Erythroblast (primary cell): Measurements from ENCODE around the gene C19orf12.

ENCODE experiments used
- DNase-seq, 2 experiments: peaks; one replicate each; lab custom pipeline; 2025; lab: John Stamatoyannopoulos, UW
- GATA1 ChIP-seq: IDR thresholded peaks from 2 replicates; pipeline ENCODE4 v1.6.1; 2011; ENCODE audit warnings: low read depth, mild to moderate bottlenecking, control low read depth, low read length, moderate library complexity
- POLR2A ChIP-seq: IDR thresholded peaks from 2 replicates; pipeline ENCODE4 v1.6.1; 2011; ENCODE audit warnings: mild to moderate bottlenecking, low read length

C19orf12 gene

DNA sequence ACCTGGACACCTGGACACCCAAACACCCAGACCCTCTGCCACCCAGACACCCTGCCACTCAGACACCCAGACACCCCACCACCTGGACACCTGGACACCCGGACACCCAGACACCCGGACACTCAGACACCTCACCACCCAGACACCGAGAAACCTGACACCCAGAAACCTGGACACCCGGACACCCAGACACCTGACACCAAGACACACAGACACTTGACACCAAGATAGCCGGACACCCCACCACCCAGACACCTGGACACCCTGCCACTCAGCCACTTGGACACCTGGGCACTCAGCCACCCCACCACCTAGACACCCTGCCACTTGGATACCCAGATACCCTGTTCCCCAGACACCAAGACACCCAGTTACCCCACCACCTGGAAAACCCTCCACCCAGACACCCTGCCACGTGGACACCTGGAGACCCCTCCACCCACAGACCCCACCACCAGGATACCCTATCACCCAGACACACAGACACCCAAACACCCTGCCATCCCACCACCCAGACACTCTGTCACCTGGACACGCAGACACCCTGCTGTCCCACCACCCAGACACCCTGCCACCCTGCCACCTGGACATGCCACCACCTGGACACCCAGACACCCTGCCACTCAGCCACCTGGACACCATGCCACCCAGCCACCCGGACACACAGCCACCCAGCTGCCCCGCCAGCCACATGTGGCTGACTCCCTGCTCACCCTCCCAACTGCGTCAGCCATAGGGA lies 17.4 kb downstream of the C19orf12 start:
- TF ChIP-seq POLR2A (no peak), GATA1 (no peak)
- DNase-seq: no peak

DNA sequence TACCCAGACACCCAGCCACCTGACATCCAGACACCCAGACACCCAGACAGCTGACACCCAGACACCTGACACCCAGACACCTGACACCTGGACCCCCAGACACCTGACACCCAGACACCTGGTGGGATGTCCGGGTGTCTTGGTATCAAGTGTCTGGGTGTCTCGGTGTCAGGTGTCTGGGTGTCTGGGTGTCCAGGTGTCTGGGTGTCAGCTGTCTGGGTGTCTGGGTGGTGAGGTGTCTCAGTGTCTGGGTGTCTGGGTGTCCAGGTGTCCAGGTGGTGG lies 18.6 kb downstream of the C19orf12 start:
- DNase-seq: no peak
- TF ChIP-seq POLR2A (no peak), GATA1 (no peak)

DNA sequence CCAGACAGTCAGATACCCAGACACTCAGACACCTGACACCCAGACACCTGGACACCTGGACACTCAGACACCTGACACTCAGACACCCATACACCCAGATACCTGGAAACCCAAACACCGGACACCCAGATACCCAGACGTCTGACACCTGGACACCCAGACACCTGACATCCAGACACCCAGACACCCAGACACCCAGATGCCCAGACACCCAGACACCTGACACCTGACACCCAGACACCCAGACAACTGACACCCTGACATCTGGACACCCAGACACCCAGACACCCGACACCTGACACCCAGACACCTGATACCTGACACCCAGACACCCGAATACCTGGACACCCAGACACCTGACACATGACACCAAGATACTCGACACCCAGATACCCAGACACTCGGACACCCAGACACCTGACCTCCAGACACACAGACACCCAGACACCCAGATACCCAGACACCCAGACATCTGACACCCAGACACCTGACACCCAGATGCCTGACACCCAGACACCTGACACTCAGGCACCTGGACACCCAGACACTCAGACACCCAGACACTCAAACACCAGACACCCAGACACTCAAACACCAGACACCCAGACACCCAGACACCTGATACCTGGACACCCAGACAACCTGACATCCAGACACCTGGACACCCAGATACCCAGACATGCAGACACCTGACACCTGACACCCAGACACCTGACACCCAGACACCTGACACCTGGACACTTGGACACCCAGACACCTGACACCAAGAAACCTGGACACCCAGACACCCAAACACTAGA lies 19.1 kb downstream of the C19orf12 start:
- no peak for TF ChIP-seq GATA1
- no peak for TF ChIP-seq POLR2A
- no peak for DNase-seq

DNA sequence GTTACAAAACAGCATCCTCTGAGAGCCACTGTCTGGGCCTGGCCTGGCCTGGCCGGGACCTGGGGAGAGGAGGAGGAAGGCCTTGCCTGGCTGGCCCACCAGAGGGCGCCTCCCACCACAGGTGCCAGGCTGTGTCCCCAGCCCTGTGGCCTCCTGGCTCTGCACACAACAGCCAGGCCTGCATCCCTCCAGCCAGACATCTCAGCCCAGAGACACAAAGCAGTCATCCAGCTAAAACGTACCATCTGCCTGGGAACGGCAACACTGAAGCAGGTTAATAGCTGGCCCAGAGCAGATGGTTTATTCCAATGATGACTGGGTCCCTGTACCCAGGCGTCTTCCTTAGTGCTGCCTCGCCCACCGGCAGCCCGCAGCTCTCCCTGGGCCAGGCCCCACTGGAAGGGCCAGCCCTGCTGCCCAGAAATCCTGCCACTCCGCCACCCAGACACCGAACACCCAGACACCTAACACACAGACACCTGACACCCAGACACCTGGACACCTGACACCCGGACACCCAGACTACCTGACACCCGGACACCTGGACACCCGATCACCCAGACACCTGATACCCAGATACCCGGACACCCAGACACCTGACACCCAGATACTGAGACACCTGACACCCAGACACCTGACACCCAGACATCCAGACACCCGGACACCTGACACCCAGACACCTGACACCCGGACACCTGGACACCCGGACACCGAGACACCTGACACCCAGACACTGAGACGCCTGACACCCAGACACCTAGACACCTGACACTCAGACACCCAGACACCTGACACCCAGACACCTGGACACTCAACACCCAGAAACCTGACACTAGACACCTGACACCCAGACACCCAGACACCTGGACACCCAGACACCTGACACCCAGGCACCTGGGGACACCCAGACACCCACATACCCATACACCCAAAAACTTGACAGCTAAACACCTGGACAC lies 20.1 kb downstream of the C19orf12 start:
- TF ChIP-seq POLR2A: no peak
- TF ChIP-seq GATA1: no peak
- peak; percentile 64 to 66 for DNase-seq

DNA sequence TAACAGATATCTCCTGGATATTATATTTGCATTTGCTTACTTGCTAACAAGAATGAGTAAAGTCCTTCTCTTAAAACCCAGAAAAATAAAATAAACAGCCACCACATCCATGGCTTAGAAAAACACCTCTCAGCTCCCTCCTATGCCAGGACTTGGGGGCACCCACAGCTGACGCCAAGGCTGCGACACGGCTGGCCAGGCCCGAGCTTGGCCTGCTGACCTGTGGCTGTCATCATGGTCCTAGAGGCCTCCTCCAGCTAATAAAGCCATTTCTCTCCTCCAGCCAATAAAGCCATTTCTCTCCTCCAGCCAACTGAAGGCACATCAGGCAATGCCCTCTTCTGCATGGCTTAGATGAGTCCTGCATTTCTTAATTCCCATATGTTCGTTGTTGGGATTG lies 20.9 kb downstream of the C19orf12 start:
- no peak for DNase-seq

DNA sequence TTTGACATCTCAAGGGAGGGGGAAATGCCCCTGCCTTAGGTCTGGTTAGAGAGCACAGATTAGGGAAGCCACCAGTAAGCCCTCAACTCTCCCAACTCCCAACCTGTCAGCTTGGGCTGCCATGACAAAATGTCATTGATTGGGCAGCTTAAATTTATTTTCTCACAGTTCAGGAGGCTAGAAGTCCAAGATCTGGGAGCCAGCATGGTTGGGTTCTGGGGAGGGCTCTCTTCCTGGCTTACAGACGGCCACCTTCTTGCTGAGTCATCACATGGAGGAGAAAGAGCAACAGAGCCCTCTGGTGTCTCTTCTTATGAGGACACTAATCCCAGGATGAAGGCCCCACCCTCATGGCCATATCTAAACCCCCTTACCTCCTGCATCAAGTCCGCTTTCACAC lies 24.2 kb downstream of the C19orf12 start:
- TF ChIP-seq GATA1: no peak
- TF ChIP-seq POLR2A: no peak
- DNase-seq: peak; percentile 61 to 68

More for the DNA sequence above, 20.9 kb downstream of the C19orf12 start:
- TF ChIP-seq POLR2A: no peak
- TF ChIP-seq GATA1: no peak

DNA sequence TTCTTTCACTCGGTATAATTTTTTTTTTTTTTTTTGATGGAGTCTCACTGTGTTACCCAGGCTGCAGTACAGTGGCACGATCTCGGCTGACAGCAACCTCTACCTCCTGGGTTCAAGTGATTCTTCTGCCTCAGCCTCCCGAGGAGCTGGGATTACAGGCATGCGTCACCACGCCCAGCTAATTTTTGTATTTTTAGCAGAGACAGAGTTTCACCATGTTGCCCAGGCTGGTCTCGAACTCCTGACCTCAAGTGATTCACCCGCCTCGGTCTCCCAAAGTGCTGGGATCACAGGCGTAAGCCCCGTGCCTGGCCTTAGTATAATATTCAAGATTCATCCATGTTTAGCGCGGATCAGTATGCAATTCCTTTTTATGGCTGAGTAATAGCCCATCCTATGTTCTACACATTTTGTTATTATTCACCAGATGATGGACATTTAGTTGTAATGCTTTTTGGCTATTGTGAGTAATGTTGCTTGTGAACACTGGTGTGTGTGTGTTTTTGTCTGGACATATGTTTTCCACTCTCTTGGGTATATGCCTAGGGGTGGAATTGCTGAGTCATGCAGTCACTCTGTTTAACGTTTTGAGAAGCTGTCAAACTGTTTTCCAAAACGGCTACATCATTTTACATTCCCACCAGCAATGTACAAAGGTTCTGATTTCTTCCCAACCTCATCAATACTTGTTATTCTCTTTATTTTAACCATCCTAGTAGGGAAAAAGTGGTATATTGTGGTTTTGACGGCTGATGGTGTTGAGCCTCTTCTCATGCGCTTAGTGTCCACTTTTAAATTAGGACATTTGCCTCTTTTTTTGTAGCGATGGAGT lies 26.9 kb downstream of the C19orf12 start:
- TF ChIP-seq POLR2A: no peak
- no peak for TF ChIP-seq GATA1
- DNase-seq: peak; percentile 22 to 65

DNA sequence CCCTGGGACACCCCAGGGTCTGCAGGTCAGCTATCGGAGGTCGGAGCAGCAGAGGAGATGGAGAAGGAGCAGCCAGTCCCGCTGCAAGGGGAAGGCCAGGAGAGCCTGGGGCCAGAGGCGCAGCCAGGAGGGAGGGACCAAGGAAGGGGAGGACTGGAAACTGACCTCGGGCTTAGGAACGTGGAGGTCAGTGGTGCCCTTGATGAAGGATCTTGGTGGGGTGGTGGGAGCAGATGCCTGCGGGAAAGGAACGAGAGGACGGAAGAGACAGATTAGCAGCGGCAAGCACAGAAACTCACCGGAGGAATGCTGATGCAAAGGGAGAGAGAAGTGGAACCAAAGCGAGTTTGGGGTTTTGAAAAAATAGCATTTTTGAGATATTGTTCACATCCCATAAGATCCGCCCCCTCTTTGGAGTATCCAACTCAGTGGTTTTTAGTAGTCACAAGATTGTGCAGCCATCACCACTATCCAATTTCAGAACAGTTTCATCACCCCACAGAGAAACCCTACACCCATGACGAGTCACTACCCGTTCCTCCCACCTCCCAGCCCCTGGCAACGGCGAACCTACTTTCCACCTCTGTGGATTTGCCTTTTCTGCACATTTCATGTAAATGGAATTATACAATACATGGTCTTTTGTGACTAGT lies 27.7 kb downstream of the C19orf12 start:
- no peak for TF ChIP-seq GATA1
- no peak for TF ChIP-seq POLR2A

DNA sequence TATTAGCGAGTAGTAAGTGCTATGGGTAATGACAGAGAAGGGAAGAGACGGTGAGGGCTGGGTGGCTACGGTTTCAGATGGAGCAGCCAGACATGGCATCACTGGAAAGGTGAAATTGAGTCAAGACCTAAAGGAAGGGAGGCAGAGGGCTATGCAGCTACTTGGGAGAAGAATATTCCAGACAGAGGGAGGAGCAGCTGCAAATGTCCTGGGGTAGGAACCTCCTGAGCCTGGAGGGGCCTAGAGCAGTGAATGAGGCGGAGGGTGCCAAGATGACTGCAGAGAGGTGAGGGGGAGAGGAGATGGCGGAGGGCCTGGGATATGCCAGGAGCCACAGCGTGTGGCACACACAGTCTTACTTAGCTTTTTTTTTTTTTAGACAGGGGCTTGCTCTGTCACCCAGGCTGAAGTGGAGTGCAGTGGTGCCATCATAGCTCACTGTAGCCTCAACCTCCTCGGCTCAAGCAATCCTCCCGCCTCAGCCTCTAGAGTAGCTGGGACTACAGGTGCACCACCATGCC lies 28.7 kb downstream of the C19orf12 start:
- TF ChIP-seq POLR2A: no peak
- no peak for TF ChIP-seq GATA1

More for the DNA sequence above, 27.7 kb downstream of the C19orf12 start:
- peak; percentile 22 to 73 for DNase-seq

DNA sequence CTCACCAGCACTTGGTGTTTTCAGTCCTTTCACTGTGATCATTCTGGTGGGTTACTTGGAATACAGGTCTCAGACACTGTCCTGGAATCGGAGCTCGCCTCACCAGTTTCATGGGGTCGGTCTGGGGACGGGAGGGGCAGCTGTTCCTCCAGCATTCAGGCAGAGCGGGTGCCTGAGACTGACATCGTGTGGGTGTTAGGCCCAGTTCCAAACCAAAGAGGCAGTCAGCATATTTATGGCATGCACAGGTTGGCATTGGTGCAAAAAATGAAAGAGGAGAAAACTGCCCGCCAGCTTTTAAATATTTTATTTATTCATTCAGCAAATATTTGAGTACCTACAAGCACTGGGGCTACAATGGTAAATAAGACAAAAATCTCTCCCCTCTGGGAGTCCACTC lies 29.7 kb downstream of the C19orf12 start:
- no peak for DNase-seq
- TF ChIP-seq POLR2A: no peak
- no peak for TF ChIP-seq GATA1

More for the DNA sequence above, 28.7 kb downstream of the C19orf12 start:
- DNase-seq: no peak

DNA sequence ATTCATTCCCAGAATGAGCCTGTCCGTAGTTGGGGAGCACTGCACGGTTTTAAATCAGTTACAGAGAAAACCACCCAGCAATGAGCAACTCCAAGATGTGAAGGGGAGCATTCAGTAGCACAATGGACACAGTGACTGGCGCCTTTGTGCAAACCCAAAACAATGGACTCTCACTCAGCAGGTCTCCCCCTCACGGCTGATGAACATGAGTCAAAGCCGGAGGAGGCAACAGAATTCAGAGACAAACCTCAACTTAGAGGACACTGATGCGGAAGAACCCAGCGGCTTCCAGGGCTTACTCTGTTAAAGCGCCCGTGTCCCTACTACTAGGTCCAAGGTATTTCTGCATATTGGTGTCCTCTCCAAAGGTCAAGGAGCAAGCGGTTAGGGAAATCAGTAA lies 32.1 kb downstream of the C19orf12 start:
- DNase-seq: no peak
- no peak for TF ChIP-seq POLR2A
- no peak for TF ChIP-seq GATA1

DNA sequence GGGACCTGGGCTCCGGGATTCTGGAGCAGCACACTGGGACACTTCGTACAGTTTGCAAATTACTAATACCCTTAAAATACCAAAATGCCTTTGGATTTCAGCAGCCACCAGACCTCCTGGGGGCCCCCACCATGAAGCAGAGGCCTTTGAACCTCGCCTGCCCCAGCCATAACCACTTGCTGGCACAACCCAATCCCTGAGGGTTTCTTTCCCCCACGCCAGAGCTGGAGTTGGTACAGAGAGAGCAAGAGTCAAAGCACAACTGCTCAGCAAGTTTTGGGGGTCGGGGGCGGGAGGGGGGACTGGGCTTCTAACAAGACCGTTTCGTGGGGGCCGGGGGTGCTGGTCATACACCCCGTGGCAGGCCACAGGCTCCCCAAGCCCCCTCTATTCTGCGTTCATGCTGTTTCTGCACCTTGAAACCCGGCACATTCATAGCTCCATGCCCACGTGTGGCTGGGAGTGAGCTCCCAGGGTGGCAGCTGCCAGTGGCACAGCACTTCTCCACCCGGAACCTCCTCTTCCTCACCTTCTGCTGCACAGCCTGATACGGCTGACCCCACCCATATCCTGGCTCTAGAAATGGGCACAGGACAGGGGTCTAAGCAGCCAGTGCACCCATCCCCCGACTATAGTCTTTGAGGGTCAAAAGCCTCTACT lies 32.7 kb downstream of the C19orf12 start:
- no peak for TF ChIP-seq POLR2A
- no peak for TF ChIP-seq GATA1
- no peak for DNase-seq
